Nephron (organoid): ENCODE data around the gene TBX5.

ENCODE experiments used
- H3K27ac Mint-ChIP-seq, 3 experiments: 2 replicates each; pipeline ENCODE4 v1.8.0; 2020; ENCODE audit warnings: mixed read lengths in 3 of 3, mild to moderate bottlenecking in 2 of 3, moderate library complexity in 1 of 3
- H3K27me3 Mint-ChIP-seq: 2 replicates; pipeline ENCODE4 v1.8.0; 2021; ENCODE audit warnings: low read depth, mild to moderate bottlenecking, moderate library complexity, mixed read lengths
- H3K36me3 Mint-ChIP-seq: 2 replicates; pipeline ENCODE4 v1.8.0; 2020; ENCODE audit warnings: low read depth, mixed read lengths
- H3K4me1 Mint-ChIP-seq: 2 replicates; pipeline ENCODE4 v1.8.0; 2020; ENCODE audit warnings: mixed read lengths
- H3K4me3 Mint-ChIP-seq, 3 experiments: 2 replicates each; pipeline ENCODE4 v1.8.0; 2020; ENCODE audit warnings: mild to moderate bottlenecking in 3 of 3, mixed read lengths in 3 of 3, moderate library complexity in 2 of 3
- H3K9me3 Mint-ChIP-seq: 2 replicates; pipeline ENCODE4 v1.8.0; 2020; ENCODE audit warnings: mixed read lengths
- CTCF ChIP-seq, 3 experiments: fragments of 200-600 bp; sonication (generic); IDR thresholded peaks; one replicate each; pipeline ENCODE4 v1.5.0; 2021; ENCODE audit warnings: antibody characterized with exemption in 3 of 3; ENCODE audit not compliant: unreplicated experiment in 3 of 3

The TBX5 gene

DNA sequence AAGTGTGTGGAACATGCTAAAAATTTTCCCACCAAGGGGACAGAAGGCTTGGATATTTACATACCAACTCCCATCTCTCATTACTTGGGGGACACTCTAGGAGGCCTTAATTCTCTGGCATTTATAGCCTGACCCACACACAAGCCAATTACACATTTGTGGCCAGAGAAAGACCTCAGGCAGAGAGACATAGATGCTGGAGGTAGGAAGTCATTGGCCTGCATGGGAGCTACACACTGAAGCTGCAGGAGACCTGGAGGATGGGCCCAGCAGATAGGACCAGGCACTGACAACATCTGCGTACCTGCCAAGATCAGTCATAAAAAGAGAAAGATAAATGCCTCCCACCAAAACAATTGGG is 61.7 kb downstream of the TBX5 start:
- peaks cover 69% of the 10 kb centered on the region for H3K27me3 Mint-ChIP-seq
- H3K9me3 Mint-ChIP-seq = peaks cover 5% of the 10 kb centered on the region
- TF ChIP-seq CTCF (IDR thresholded peaks at IDR 0.05; ENCODE audit: unreplicated experiment in 3 of 3) = no peak
- H3K4me3 Mint-ChIP-seq = no peak overlapping the region
- H3K36me3 Mint-ChIP-seq = no peaks in the 10 kb centered on the region
- no peaks in the 10 kb centered on the region for H3K4me1 Mint-ChIP-seq
- no peak overlapping the region for H3K27ac Mint-ChIP-seq

DNA sequence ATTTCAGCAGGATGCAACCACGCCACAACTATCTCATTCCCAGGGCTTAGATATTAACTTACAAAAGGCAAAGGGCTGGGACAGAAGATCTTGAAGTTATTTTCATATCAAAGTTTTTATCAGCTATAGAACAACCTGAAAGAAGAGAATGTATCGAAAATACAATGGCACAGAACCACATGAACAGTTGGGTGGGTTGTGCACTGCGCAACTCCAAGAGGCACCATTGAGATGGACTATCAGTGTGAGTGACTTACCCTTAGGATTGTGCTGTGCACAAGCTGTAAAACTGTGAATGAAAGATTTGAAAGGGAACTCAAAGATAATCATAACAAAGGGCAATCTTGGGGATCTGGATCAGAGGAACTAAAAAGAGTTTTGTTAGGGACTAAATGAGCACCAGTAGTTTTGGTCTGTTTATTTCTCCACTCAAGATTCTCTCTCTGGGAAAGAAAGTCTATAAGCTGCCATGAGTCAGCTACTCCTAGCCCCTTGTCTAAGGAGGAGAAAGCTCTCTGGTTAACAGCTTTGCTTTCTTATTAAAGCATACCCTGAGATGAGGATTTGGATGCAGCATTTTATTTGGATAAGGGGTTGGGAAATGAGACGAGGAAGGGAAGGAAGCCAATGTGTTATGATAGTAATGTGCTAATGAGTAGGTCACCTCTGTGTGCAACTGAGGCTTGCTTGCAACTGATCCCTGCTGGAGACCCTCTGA is 62.2 kb downstream of the TBX5 start:
- Mint-ChIP-seq H3K4me1 (no peaks in the 10 kb centered on the region), H3K4me3 (no peak overlapping the region), H3K9me3 (peaks cover 5% of the 10 kb centered on the region), H3K36me3 (no peaks in the 10 kb centered on the region), H3K27ac (no peak overlapping the region), H3K27me3 (peaks cover 71% of the 10 kb centered on the region)
- TF ChIP-seq CTCF (IDR thresholded peaks at IDR 0.05; ENCODE audit: unreplicated experiment in 3 of 3) = no peak

DNA sequence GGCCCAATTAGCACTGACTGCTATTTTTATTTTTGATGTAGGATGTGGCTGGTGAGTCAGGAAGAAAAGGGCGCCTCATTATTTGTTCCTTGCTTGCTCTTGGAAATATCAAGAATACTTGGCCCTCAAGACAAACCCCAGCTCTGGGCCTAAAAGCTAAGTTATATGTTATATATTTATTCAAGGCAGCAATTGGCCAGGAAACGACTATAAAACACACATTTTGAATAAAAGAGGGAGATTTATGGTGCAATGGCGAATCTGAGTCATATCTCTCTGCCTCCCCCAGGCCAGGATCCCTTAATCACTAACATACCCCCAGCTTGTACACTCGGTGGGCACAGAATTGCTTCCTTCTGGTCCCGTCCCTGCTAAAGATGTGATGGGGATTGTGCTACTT is 63.3 kb downstream of the TBX5 start:
- Mint-ChIP-seq H3K4me3 (no peak overlapping the region), H3K36me3 (no peaks in the 10 kb centered on the region), H3K4me1 (no peaks in the 10 kb centered on the region), H3K9me3 (peaks cover 10% of the 10 kb centered on the region), H3K27ac (no peak overlapping the region), H3K27me3 (peaks cover 75% of the 10 kb centered on the region)
- no peak for TF ChIP-seq CTCF (IDR thresholded peaks at IDR 0.05; ENCODE audit: unreplicated experiment in 3 of 3)

- Mint-ChIP-seq H3K36me3 (no peaks in the 10 kb centered on the region), H3K27me3 (peaks cover 68% of the 10 kb centered on the region), H3K4me3 (no peak overlapping the region), H3K27ac (no peak overlapping the region), H3K9me3 (peaks cover 11% of the 10 kb centered on the region), H3K4me1 (no peaks in the 10 kb centered on the region)
- TF ChIP-seq CTCF (IDR thresholded peaks at IDR 0.05; ENCODE audit: unreplicated experiment in 3 of 3) = no peak
Observed at GRCh38 chr12:114341635-114342034, 64.3 kb downstream of the TBX5 start.

DNA sequence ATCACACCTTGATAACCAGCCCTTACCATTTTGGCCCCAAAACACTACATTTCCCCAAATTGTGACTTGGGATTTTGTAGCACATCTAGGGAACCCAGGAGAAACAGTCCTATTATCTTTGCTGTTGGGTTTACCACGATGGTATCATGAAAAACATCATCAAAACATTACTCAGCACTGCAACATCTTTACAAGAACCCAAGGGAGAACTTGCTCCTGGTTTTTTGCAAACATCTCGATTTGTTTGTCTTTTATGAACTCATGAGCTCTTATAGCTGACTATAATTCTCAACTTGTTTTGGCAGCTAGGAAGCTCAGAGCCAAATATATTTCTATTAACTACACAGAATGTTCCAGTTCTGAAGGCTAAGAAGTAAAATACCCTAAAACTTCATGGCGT is 65.7 kb downstream of the TBX5 start:
- no peaks in the 10 kb centered on the region for H3K4me1 Mint-ChIP-seq
- peaks cover 57% of the 10 kb centered on the region for H3K27me3 Mint-ChIP-seq
- H3K9me3 Mint-ChIP-seq = peaks cover 11% of the 10 kb centered on the region
- no peak for TF ChIP-seq CTCF (IDR thresholded peaks at IDR 0.05; ENCODE audit: unreplicated experiment in 3 of 3)
- H3K36me3 Mint-ChIP-seq = no peaks in the 10 kb centered on the region
- H3K4me3 Mint-ChIP-seq = no peak overlapping the region
- no peak overlapping the region for H3K27ac Mint-ChIP-seq

DNA sequence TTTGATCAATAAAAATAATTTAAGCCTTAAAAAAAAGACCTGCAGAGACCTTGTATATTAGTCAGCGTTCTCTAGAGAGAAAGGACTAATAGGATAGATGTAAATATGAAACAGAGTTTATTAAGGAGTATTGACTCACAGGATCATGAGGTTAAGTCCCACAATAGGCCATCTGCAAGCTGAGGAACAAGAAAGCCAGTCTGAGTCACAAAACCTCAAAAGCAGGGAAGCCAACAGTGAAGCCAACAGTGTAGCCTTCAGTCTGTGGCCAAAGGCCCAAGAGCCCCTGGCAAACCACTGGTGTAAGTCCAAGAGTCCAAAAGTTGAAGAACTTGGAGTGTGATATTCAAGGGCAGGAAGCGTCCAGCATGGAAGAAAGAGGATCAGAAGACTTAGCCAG is 66.3 kb downstream of the TBX5 start:
- H3K4me3 Mint-ChIP-seq = no peak overlapping the region
- no peak for TF ChIP-seq CTCF (IDR thresholded peaks at IDR 0.05; ENCODE audit: unreplicated experiment in 3 of 3)
- no peak overlapping the region for H3K27ac Mint-ChIP-seq
- no peaks in the 10 kb centered on the region for H3K36me3 Mint-ChIP-seq
- H3K9me3 Mint-ChIP-seq = peaks cover 11% of the 10 kb centered on the region
- H3K27me3 Mint-ChIP-seq = peaks cover 52% of the 10 kb centered on the region
- H3K4me1 Mint-ChIP-seq = no peaks in the 10 kb centered on the region
